Mononuclear cell (primary cell): ENCODE data around the gene OARD1. TPM values are rescaled to one million over a fixed set of nuclear protein-coding genes. Genes with fewer than 3 reads are reported as not detected.

Source experiments
- H3K27me3 ChIP-seq: 2 replicates; pipeline ENCODE4 v1.6.0; 2011; ENCODE audit warnings: low read length, control low read depth; ENCODE audit not compliant: insufficient read depth
- H3K4me1 ChIP-seq: 2 replicates; pipeline ENCODE4 v1.5.1; 2011; ENCODE audit warnings: mild to moderate bottlenecking, low read length, control low read depth; ENCODE audit not compliant: insufficient read depth
- H3K4me3 ChIP-seq: 2 replicates; pipeline ENCODE4 v1.5.1; 2011; ENCODE audit warnings: mild to moderate bottlenecking, low read length, moderate library complexity
- H3K9me3 ChIP-seq: 2 replicates; pipeline ENCODE4 v1.5.1; 2011; ENCODE audit warnings: low read depth, mild to moderate bottlenecking, control low read depth, low read length
- total RNA-seq: library from RNA; depleted of rRNA; stranded (reverse); fragments of >200 nt; gene quantifications from one replicate; pipeline ENCODE4 v1.2.3, GENCODE V29; 2012

The OARD1 gene
- total RNA-seq, 1 donor = 28.2 TPM

- no peaks in the 10 kb centered on the region for H3K4me1 ChIP-seq
- H3K27me3 ChIP-seq = no peaks in the 10 kb centered on the region
- H3K4me3 ChIP-seq = no peak overlapping the region
- no peaks in the 10 kb centered on the region for H3K9me3 ChIP-seq
Observed at GRCh38 chr6:41063884-41064285, 8.3 kb downstream of the OARD1 start.

GRCh38 chr6:41062056-41062455, 10.1 kb downstream of the OARD1 start:
- Histone ChIP-seq H3K27me3 (no peaks in the 10 kb centered on the region), H3K4me3 (no peak overlapping the region), H3K9me3 (no peaks in the 10 kb centered on the region), H3K4me1 (peaks cover 4% of the 10 kb centered on the region)

- no peak overlapping the region for H3K4me3 ChIP-seq
- no peaks in the 10 kb centered on the region for H3K27me3 ChIP-seq
- no peaks in the 10 kb centered on the region for H3K9me3 ChIP-seq
- H3K4me1 ChIP-seq = peaks cover 4% of the 10 kb centered on the region
Observed at GRCh38 chr6:41061196-41061726, 10.9 kb downstream of the OARD1 start.

- H3K27me3 ChIP-seq = no peaks in the 10 kb centered on the region
- no peaks in the 10 kb centered on the region for H3K9me3 ChIP-seq
- no peak overlapping the region for H3K4me3 ChIP-seq
- H3K4me1 ChIP-seq = peaks cover 4% of the 10 kb centered on the region
Observed at GRCh38 chr6:41059556-41059955, 12.6 kb downstream of the OARD1 start.

GRCh38 chr6:41058783-41059181, 13.4 kb downstream of the OARD1 start:
- Histone ChIP-seq H3K4me3 (no peak overlapping the region), H3K27me3 (no peaks in the 10 kb centered on the region), H3K9me3 (no peaks in the 10 kb centered on the region), H3K4me1 (peaks cover 4% of the 10 kb centered on the region)

GRCh38 chr6:41056768-41057490, 15.2 kb downstream of the OARD1 start:
- no peak overlapping the region for H3K4me3 ChIP-seq

GRCh38 chr6:41055149-41055548, 17.0 kb downstream of the OARD1 start:
- H3K4me1 ChIP-seq = peaks cover 22% of the 10 kb centered on the region
- H3K27me3 ChIP-seq = no peaks in the 10 kb centered on the region
- no peaks in the 10 kb centered on the region for H3K9me3 ChIP-seq
- no peak overlapping the region for H3K4me3 ChIP-seq

More at GRCh38 chr6:41056768-41057490, 15.2 kb downstream of the OARD1 start:
- Histone ChIP-seq H3K9me3 (no peaks in the 10 kb centered on the region), H3K27me3 (no peaks in the 10 kb centered on the region), H3K4me1 (peaks cover 13% of the 10 kb centered on the region)

GRCh38 chr6:41054511-41054910, 17.6 kb downstream of the OARD1 start:
- Histone ChIP-seq H3K27me3 (no peaks in the 10 kb centered on the region), H3K9me3 (no peaks in the 10 kb centered on the region), H3K4me3 (no peak overlapping the region), H3K4me1 (peaks cover 22% of the 10 kb centered on the region)

GRCh38 chr6:41053041-41053440, 19.1 kb downstream of the OARD1 start, which contains the start of gene APOBEC2:
APOBEC2 (plus strand) TSS chr6:41053202; CDS start chr6:41053348, 146 bp downstream.
- Histone ChIP-seq H3K4me3 (no peak within 1 kb of the TSS), H3K27me3 (no peaks in the 10 kb centered on the region), H3K9me3 (no peaks in the 10 kb centered on the region), H3K4me1 (peaks cover 18% of the 10 kb centered on the region)

- Histone ChIP-seq H3K4me3 (no peak overlapping the region), H3K27me3 (no peaks in the 10 kb centered on the region), H3K9me3 (no peaks in the 10 kb centered on the region), H3K4me1 (peaks cover 18% of the 10 kb centered on the region)
Observed at GRCh38 chr6:41051873-41052272, 20.3 kb downstream of the OARD1 start.

GRCh38 chr6:41050536-41050935, 21.6 kb downstream of the OARD1 start:
- Histone ChIP-seq H3K4me1 (peaks cover 18% of the 10 kb centered on the region), H3K27me3 (no peaks in the 10 kb centered on the region), H3K4me3 (no peak overlapping the region), H3K9me3 (no peaks in the 10 kb centered on the region)

- Histone ChIP-seq H3K9me3 (no peaks in the 10 kb centered on the region), H3K27me3 (no peaks in the 10 kb centered on the region), H3K4me1 (peaks cover 18% of the 10 kb centered on the region), H3K4me3 (no peak overlapping the region)
Observed at GRCh38 chr6:41049955-41050354, 22.2 kb downstream of the OARD1 start.

GRCh38 chr6:41049521-41049920, 22.6 kb downstream of the OARD1 start:
- Histone ChIP-seq H3K9me3 (no peaks in the 10 kb centered on the region), H3K27me3 (no peaks in the 10 kb centered on the region), H3K4me1 (peaks cover 18% of the 10 kb centered on the region), H3K4me3 (no peak overlapping the region)

- Histone ChIP-seq H3K4me1 (peaks cover 18% of the 10 kb centered on the region), H3K27me3 (no peaks in the 10 kb centered on the region), H3K9me3 (no peaks in the 10 kb centered on the region)
Observed at GRCh38 chr6:41047745-41048732, 24.1 kb downstream of the OARD1 start.

GRCh38 chr6:41047306-41047705, 24.9 kb downstream of the OARD1 start:
- H3K4me1 ChIP-seq = peaks cover 13% of the 10 kb centered on the region
- H3K9me3 ChIP-seq = no peaks in the 10 kb centered on the region
- no peak overlapping the region for H3K4me3 ChIP-seq
- H3K27me3 ChIP-seq = no peaks in the 10 kb centered on the region

More at GRCh38 chr6:41047745-41048732, 24.1 kb downstream of the OARD1 start:
- no peak overlapping the region for H3K4me3 ChIP-seq
